Breast epithelium (tissue), 3 donors: ENCODE measurements around the gene SHISA4.

Source experiments
- POLR2AphosphoS5 ChIP-seq, 3 donors: sonication (generic); formaldehyde crosslinking; IDR thresholded peaks; one replicate each; pipeline ENCODE4 v1.6.1; 2017; ENCODE audit warnings: antibody characterized with exemption in 3 of 3
- TF ChIP-seq, protein P1 (sequence below), 3 donors: fragments of 450-650 bp; IDR thresholded peaks; one replicate each; pipeline ENCODE4 v1.5.1; 2016 to 2017; ENCODE audit warnings: antibody characterized with exemption in 3 of 3, mild to moderate bottlenecking in 3 of 3, moderate library complexity in 3 of 3

DNA sequence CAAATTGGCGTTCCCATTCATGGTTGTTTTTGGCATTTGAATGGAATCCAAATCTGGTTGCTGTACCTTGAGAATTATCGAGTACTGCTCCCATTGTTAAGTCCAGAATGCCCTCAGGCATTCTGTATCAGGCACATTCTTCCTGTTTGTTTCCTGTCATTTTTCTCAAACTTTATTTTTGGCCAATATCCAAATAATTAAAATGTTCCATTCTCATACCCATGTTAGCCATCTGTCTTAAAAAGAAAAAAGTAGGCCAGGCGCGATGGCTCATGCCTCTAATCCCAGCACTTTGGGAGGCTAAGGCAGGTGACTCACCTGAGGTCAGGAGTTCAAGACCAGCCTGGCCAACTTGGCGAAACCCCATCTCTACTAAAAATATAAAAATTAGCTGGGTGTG, 29.3 kb upstream of the SHISA4 start:
- no peak for TF ChIP-seq POLR2AphosphoS5 (IDR thresholded peaks at IDR 0.05)
- TF ChIP-seq, protein P1, sequence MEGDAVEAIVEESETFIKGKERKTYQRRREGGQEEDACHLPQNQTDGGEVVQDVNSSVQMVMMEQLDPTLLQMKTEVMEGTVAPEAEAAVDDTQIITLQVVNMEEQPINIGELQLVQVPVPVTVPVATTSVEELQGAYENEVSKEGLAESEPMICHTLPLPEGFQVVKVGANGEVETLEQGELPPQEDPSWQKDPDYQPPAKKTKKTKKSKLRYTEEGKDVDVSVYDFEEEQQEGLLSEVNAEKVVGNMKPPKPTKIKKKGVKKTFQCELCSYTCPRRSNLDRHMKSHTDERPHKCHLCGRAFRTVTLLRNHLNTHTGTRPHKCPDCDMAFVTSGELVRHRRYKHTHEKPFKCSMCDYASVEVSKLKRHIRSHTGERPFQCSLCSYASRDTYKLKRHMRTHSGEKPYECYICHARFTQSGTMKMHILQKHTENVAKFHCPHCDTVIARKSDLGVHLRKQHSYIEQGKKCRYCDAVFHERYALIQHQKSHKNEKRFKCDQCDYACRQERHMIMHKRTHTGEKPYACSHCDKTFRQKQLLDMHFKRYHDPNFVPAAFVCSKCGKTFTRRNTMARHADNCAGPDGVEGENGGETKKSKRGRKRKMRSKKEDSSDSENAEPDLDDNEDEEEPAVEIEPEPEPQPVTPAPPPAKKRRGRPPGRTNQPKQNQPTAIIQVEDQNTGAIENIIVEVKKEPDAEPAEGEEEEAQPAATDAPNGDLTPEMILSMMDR (IDR thresholded peaks at IDR 0.05) = no peak
